Kidney epithelial cell (primary cell): ENCODE data around the gene MAST2. TPM values are rescaled to one million over a fixed set of nuclear protein-coding genes. Genes with fewer than 3 reads are reported as not detected.

ENCODE experiments used
- DNase-seq: peaks from one replicate; pipeline ENCODE4 v3.0.0-alpha.2; 2010; ENCODE audit warnings: low read depth
- H3K27me3 ChIP-seq: 2 replicates; pipeline ENCODE4 v1.6.0; 2011; ENCODE audit warnings: low read length; ENCODE audit not compliant: control insufficient read depth, insufficient read depth
- H3K36me3 ChIP-seq: 2 replicates; pipeline ENCODE4 v1.5.1; 2011; ENCODE audit warnings: low read length; ENCODE audit not compliant: control insufficient read depth, insufficient read depth
- H3K4me3 ChIP-seq: 2 replicates; pipeline ENCODE4 v1.5.1; 2011; ENCODE audit warnings: low read depth, mild to moderate bottlenecking, control low read depth, low read length
- total RNA-seq: library from RNA; depleted of rRNA; stranded (reverse); fragments of >200 nt; gene quantifications from 2 replicates; pipeline ENCODE4 v1.2.3, GENCODE V29; 2015
- TF ChIP-seq, protein P1 (sequence below): IDR thresholded peaks from 2 replicates; pipeline ENCODE4 v1.5.1; 2011; ENCODE audit warnings: mild to moderate bottlenecking, moderate library complexity, low read length, control low read depth, inconsistent platforms; ENCODE audit not compliant: insufficient read depth, poor library complexity, severe bottlenecking

MAST2 gene
- total RNA-seq, 1 donor from 2014 or later = 26.6 TPM

DNA sequence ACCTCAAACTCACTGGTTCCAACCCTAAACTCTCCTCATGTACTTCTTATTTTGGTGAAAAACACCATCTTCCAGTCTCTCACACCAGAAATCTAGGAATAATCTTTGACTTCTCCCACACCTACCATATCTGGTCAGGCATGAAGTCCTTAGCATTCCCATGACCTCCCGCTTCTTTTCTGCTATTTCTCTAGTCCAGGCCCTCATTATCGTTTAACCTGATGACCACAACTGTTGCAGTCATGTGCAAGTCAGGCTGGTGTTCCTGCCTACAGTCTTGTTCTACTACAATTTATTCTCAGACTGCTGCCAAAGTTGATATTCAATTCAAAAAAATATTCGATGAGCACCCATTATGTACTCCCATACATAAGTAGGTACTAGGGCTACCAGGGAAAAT, 257.7 kb downstream of the MAST2 start:
- Histone ChIP-seq H3K36me3 (no peaks in the 10 kb centered on the region), H3K27me3 (no peaks in the 10 kb centered on the region), H3K4me3 (no peak overlapping the region)
- DNase-seq = no peak
- TF ChIP-seq, protein P1, sequence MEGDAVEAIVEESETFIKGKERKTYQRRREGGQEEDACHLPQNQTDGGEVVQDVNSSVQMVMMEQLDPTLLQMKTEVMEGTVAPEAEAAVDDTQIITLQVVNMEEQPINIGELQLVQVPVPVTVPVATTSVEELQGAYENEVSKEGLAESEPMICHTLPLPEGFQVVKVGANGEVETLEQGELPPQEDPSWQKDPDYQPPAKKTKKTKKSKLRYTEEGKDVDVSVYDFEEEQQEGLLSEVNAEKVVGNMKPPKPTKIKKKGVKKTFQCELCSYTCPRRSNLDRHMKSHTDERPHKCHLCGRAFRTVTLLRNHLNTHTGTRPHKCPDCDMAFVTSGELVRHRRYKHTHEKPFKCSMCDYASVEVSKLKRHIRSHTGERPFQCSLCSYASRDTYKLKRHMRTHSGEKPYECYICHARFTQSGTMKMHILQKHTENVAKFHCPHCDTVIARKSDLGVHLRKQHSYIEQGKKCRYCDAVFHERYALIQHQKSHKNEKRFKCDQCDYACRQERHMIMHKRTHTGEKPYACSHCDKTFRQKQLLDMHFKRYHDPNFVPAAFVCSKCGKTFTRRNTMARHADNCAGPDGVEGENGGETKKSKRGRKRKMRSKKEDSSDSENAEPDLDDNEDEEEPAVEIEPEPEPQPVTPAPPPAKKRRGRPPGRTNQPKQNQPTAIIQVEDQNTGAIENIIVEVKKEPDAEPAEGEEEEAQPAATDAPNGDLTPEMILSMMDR = no peak

GRCh38 chr1:46062651-46063319, 259.4 kb downstream of the MAST2 start:
- Histone ChIP-seq H3K4me3 (no peak overlapping the region), H3K27me3 (no peaks in the 10 kb centered on the region), H3K36me3 (no peaks in the 10 kb centered on the region)
- no peak for DNase-seq
- TF ChIP-seq, protein P1 = no peak

DNA sequence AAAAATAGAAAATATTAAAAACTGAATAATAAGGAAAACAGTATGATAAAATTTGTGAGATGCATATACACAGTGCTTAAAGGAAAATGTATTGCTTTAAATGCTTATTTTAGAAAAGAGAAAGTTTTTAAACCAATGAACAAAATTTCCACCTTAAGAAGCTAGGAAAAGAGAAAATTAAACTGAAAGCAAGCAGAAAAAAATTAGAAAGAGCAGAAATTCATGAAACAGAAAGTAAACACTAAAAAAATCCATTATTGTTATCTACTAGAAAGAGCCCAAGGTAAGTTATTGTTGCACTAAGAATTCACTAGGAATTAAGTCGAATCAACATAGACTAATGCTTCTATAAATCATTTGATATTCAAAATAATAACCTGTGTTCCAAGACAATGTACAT, 261.3 kb downstream of the MAST2 start:
- DNase-seq = no peak

DNA sequence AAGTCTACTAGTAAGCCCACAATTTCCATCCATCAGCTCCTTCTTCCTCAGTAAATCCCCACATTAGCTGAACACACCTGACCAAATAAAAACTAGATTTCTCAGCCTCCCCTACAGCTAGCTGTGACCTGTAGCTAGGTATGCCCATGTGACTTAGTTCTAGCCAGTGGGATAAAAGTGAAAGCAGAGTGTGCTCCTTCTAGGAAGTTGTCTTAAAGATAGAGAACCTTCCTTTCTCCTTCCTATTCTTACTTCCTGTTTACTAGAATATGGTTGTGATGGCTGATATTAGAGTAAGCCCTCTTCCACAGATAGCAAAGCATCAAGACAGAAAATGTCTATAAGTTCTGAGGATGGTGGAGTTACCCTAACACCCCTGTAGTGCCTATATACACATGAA, 262.0 kb downstream of the MAST2 start:
- DNase-seq = no peak
- TF ChIP-seq, protein P1 = no peak
- H3K36me3 ChIP-seq = no peaks in the 10 kb centered on the region

More for the DNA sequence above, 261.3 kb downstream of the MAST2 start:
- TF ChIP-seq, protein P1 = no peak
- Histone ChIP-seq H3K27me3 (no peaks in the 10 kb centered on the region), H3K36me3 (no peaks in the 10 kb centered on the region), H3K4me3 (no peak overlapping the region)

GRCh38 chr1:46067652-46068051, 264.2 kb downstream of the MAST2 start:
- H3K4me3 ChIP-seq = no peak overlapping the region
- no peak for DNase-seq
- TF ChIP-seq, protein P1 = no peak

More for the DNA sequence above, 262.0 kb downstream of the MAST2 start:
- Histone ChIP-seq H3K4me3 (no peak overlapping the region), H3K27me3 (no peaks in the 10 kb centered on the region)

GRCh38 chr1:46068525-46068924, 265.1 kb downstream of the MAST2 start:
- Histone ChIP-seq H3K4me3 (no peak overlapping the region), H3K27me3 (no peaks in the 10 kb centered on the region), H3K36me3 (no peaks in the 10 kb centered on the region)
- DNase-seq = no peak
- TF ChIP-seq, protein P1 = no peak

More at GRCh38 chr1:46067652-46068051, 264.2 kb downstream of the MAST2 start:
- Histone ChIP-seq H3K27me3 (no peaks in the 10 kb centered on the region), H3K36me3 (no peaks in the 10 kb centered on the region)
